SK-N-MC (cell line): ENCODE data around the gene KCNG2.

ENCODE experiments used
- EZH2 ChIP-seq: fragments of 200-600 bp; sonication (generic); IDR thresholded peaks from one replicate; pipeline ENCODE4 v1.6.1; 2017; ENCODE audit warnings: antibody characterized with exemption
- POLR2AphosphoS5 ChIP-seq: IDR thresholded peaks from 2 replicates; pipeline ENCODE4 v1.6.1; 2012; ENCODE audit warnings: mild to moderate bottlenecking, low read depth, low read length, borderline replicate concordance

GRCh38 chr18:79902640-79903039 is 104.9 kb downstream of the KCNG2 start:
- TF ChIP-seq EZH2 (no peak), POLR2AphosphoS5 (no peak)
